Dermis microvascular lymphatic vessel endothelial cell (primary cell): ENCODE measurements around the gene UBTF. TPM values are rescaled to one million over a fixed set of nuclear protein-coding genes. Genes with fewer than 3 reads are reported as not detected.

Source experiments
- DNase-seq, 2 donors: peaks; one replicate each; pipeline versions ENCODE4 v3.0.0 to v3.0.0-alpha.2; 2010; ENCODE audit warnings: low read depth in 2 of 2
- total RNA-seq: library from RNA; depleted of rRNA; stranded (reverse); fragments of >200 nt; gene quantifications from 2 replicates; pipeline ENCODE4 v1.2.1, GENCODE V29; 2014

UBTF gene
- total RNA-seq, 1 donor from 2014 or later: 37.5 TPM

DNA sequence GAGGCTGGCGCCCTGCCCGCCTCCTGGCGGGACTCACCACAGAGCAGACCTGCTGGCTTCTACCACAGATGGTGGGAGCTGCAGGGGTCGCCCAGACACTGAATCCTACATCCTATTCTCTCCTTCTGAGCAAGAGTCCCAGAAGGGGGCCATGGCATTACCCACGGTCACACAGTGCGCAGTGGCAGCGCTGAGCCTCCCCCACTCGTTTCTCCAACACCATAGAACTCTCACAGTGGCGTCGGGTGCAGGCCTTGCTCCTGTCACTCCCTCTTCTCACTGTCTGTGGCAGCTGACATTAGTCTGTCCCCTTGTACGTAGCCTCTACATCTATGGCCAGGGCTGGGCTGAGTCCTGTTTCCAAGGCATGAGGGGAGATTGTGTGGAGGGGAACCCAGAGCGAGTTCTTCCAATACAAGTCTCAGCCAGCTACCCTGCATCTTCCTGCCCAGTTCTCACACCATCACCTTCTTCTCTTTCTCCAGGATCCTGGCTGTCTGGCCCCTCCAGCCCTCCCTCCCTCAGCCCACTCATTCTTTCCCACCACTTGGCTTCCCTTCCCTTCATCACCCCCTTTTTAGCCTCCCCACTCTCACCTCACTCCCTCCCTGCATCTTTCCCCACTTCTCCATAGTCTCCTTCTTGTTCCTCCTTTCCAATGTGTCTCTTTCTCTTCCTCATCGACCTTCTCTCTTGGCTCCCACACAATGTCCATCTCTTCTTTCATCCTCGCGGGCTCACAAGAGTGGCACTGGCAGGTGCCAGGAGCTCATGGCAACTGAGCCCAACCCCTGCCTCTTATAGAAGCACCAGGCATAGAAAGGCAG lies 5.9 kb downstream of the UBTF start:
- no peak for DNase-seq

DNA sequence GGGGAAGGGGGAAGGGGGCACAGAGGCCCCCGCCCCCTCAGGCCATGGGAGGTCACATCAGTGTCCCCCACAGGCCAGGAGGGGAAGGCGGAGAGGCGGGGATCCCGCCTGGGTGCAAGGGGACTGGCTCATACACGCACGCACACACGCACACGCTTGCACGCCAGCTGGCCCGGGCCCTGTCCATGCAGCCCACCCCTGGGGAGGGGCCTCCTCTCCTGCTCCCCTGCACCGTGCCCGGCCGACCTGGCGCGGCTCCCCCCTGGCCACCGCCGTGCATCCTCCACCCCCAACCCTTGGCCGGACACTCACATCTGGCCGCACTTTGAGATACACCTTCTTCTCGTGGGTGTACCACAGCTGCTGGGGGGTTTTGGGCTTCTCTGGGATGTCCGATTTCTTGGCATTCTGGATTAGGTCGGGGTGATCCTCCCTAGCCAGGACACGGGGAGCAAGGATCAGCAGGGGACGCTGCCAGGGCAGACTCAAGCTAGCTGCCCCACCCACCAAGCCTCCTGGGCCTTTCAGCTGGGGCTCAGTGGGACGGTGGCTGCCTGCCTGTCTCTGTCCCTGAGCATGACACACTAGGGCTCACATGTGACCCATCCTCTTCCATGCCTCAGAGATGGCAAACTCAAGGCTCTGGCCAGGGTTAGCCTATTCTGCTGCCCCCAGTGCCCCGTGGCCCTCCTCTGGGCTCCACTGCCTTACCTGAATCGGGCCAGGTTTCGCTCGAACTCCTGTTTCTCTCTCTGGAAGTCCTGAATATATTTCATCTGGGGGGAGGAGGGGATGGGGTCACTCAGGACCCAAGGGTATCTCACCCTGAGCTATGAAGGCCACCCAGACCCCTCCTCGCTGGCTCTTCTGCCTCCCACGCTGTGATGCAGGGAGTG lies 6.7 kb downstream of the UBTF start:
- DNase-seq: no peak

DNA sequence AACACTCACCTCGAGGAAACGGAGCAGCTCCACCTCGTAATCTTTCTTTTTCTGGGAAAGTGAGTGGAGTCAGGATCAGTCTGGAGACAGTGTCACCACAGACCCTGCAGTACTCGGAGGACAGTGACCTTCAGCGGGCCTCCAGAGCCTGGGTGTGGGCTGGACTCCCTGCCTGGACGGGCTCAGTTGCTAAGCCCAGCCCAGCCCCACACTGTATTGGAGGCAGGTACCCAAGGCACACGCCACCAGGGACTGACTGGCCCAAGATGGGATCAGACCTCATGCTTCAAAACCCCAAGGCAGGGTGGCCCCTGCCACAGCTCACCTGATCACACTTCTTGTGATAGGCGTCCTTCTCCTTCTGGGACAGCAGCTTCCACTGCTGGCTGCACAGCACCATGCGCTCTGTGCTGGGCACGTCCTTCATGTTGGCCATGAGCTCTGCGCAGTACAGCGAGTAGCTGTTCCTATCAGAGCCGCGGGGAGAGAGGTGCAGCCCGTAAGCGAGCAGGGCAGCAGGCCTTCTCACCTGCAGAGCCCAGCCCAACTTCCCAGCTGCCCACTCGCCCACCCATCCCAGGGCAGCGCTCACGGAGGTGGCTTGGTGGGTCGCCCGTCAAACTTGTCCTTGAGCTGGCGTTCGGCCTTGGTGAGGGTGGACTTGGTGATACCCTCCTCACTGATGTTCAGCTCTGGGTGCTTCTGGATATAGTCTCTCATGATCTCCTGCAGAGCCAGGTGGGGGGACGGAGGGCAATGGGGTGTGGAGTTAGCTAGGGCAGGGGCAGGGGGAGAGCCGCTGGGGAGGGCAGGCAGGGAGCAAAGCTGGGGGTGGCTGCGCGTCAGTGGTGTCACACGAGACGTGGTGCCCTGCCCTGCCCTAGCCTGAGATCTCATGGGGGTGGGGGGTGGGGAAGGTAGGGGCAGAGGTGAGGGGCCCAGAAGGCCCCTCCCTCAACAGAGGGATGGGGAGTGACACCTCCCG lies 7.9 kb downstream of the UBTF start:
- DNase-seq: no peak

DNA sequence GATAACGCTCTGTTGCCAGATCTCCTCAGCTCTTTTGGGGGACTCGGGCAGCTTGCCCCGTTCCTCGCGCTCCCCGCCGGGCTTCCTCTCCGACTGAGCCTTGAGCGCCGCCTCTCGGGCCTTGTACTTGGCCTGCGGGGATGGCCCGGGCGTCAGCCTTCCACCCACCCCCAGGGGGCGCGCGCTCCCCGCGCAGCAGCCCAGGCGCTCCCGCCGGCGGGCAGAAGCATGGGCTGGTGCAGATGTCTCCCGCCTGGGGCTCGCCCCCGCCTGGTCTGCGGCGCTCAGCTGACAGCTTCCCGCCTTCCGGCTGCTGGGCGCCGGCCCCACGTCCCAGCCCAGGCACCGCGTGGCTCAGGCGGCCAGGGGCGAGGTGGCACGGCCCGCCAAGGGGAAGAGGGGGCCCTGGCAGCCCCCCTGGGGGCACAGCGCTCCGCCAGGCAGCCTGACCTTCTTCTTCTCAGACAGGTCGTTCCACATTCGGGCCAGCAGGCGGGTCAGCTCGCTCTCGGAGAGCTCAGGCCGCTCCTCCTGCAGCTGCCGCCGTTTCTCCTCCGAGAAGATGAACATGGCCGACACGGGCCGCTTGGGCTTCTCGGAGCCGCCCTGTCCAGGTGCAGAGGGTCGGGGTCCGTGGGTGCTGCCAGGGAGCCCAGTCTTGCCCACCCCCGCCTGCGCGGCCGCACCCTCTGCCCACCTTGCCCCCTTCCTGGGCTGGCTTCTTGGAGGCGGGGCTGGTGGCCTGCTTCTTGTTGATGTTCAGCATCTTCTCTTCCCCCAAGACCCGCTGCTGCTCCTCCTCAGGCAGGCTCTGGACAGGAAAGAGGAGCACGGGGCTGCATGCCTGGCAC lies 8.9 kb downstream of the UBTF start:
- peak; percentile 71 to 93 for DNase-seq

DNA sequence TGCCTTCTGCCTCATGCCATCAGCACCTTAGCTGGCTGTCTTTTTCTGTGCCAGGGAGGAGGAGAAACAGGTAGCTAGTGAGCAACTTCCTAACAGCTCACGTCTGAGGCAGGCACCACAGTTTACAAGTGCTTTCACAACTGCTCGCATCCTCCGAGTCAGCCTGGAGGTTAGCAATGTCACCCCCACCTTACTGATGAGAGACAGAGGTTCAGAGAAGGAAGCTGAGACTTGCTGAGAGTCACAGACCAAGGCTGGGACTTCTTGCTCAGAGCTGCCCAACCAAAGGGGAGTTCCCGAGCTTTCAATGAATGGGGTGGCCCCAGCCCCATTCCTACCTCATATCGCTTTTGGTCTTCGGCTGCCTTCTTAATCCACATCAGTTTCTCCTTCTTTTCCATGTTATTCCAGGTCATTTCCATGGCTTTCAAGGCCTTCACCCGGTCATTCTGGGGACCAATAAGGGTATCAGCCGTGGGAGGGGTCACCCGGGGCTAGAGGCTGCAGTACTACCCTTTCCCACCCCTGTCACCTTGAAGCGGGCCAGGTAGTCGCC lies 9.6 kb downstream of the UBTF start:
- no peak for DNase-seq

DNA sequence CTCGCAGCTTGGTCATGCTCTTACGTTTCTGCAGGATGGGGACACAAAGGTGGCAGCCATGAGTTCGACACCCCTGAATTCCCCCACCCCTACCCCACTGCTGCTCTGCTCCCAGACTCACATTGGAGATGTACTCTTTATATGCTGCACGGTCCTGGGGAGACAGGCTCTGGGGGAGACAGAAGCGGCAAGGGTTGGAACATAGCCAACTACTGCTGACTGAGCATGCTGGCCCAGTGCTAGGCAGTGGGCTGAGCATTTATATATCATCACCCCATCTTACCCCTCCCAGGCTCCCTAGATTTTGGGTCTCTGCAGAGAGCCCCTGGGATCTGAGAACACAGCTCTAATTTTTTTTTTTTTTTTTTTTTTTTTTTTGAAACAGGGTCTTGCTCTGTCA lies 11.7 kb downstream of the UBTF start:
- no peak for DNase-seq

DNA sequence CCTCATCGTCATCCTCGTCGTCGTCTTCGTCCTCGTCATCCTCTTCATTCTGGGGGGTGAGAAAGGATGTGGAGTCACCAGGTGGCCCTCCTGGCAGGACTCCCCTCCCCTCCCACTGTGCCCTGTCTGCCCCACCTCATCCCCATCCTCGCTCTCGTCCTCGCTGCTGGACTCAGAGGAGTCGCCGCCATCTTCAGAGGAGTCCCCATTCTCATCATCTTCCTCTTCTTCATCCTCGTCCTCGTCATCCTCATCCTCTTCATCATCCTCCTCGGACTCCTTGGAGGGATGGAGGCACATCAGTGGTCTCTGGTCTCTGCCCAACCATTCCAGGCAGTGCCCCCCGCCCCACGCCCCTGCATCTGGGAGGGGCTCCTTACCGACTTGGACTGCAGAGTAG lies 12.2 kb downstream of the UBTF start:
- DNase-seq: no peak

DNA sequence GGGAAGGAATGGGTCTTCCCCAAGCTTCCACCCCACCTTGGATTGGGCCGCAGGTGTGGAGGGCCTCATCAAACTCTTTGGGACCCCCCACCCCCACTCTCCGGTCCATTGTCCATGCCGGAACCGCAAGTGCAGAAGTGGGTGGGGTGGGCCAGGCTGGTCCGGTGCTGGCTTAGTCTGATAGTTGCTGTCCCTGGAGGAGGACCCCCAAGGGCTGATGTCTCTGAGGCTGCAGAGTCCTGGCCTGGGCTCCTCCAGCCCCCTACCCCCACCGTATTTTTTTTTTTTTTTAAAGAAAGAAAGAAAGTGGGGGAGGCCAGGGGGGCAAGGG lies 12.7 kb downstream of the UBTF start:
- DNase-seq: no peak

DNA sequence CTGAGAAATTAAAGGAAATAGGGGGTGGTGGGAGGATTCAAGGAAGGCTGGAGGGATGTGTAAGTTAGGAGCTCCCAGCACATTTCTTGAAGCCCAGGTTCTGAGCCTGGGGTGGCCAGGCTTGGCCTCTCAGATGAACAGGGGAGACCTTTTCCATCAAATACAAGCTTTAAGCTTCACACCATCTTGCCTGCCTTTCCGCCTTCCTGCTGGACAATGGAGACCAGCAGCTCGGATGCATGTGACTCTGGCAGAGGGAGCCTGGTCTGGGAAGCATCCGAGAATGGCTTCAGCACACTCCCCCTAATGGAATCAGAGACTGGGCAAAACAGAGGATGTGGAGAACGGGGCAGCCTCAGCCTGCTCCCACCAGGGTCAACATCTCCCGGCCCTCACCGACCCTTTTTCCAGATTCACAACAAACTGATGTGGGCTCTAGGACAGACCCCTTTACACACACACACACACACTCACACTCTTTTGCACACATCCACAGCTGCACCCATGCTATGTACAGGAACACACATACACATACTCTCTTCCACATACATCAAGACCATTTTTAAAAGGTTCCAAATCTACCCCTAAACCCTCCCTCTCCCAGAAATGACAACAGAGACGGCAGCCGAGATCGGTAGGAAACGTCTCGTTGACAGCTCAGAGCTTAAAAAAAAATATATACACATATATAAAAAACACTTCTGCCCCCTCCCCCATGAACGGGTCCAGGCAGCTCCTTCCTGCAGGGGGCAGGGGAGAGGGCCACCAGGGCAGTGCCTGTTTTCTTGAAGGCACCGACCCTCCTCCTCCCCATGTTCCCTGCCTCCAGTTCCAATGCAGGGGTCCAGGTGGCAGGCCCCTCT lies 13.3 kb downstream of the UBTF start:
- DNase-seq: no peak

DNA sequence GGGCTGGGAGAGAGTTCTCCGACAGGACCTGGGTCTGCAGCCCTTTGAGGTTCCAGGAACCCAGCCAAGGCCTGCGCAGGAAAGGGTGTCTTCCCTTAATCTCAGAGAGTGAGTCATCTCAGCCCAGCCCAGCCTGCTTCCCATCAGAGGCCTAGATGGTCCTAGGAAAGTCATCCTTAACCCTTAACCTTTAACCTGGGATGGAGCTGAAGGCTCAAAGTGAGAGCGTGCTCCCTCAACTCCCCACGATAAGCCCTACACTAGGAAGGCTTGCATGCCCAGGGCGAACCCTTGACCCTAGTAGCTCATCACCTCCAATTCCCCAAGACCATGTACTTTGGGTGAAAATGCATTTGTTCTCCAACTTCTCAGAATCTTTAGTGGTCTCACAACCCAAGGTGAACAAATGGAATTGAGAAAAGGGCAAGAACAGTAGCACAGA lies 15.0 kb downstream of the UBTF start:
- DNase-seq: peak in 1 of 2 donors; percentile 27

DNA sequence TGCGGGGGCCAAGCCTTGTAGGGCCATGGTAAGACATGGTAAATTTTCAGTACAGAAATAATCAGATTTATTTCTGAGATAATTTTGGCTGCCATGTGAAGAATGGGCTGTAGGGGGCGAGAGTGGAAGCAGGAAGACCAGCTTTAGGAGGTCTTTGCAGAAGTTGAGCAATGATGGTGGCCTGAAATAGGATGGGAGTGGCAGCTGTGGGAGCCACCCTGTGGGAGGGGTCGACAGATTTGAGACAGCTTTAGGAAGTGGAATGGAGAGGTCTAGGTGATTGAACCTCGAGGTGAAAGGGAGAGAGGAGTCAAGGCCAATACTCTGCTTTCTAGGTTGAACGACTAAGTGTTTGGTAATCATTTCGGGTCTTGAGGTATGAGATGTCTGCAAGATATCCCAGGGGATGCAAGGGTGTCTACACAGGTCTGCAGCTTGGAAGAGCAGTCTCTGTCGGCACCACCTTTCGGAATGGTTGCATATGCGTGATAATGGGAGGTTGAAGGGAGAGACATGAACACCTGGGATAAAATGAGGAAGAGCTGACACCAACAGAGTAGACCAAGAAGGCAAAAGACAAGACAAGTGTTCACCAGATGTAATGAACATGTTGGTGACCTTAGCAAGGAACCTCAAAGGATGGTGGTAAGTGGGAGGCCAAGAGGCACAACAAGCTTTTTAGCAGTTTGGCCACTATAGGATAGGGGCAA lies 15.6 kb downstream of the UBTF start:
- peak in 1 of 2 donors; percentile 58 for DNase-seq

DNA sequence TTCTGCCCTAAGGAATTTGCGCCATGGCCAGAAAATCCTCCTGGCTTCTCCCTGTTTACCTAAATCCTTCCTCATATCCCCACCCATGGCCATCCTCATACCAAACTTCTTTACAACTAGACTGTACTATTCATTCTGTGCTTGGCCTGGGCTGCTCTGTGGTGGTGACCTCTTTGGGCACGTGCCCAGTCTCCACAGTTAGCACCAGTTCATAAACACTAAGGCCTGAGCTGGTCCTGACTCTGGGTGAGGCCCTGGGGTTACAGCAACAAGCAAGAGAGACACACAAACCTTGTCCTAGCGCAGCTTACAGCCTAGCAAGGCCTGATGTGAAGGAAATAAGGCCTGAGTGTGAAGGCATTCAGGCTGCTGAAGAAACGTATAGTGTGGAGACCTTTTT lies 16.7 kb downstream of the UBTF start:
- DNase-seq: no peak

DNA sequence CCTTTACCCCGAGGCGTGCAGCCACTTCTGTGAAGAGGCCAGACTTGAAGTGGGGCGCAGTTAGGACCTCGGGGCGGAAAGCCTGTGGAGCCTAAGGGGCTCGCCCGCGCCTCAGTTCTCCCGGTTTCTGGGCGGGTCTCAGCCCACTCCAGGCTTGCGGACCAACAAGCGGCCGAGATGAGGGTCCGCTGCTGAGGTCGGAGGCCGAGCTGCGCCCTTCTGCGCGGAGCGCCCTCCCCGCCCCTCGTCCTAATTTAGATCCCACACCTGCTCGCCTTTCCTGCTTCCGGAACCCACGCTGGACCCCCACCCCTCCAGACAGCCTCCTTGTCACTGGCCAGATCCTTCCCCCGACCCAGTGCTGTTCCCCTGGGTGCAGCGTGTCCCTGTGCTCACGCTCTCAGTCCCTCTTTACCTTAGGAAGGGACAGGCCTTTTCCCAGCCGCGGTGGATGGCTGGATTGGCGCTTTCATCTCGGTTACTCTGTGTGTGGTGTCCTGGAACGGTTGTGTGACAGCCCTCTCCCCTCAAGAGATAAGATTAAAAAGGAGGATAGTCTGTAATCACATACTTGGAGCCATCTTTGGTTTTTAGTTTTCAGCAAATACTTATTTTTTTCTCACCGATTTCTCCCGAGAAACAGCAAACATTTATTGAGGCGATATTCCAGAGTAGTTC lies 18.9 kb downstream of the UBTF start:
- DNase-seq: no peak

DNA sequence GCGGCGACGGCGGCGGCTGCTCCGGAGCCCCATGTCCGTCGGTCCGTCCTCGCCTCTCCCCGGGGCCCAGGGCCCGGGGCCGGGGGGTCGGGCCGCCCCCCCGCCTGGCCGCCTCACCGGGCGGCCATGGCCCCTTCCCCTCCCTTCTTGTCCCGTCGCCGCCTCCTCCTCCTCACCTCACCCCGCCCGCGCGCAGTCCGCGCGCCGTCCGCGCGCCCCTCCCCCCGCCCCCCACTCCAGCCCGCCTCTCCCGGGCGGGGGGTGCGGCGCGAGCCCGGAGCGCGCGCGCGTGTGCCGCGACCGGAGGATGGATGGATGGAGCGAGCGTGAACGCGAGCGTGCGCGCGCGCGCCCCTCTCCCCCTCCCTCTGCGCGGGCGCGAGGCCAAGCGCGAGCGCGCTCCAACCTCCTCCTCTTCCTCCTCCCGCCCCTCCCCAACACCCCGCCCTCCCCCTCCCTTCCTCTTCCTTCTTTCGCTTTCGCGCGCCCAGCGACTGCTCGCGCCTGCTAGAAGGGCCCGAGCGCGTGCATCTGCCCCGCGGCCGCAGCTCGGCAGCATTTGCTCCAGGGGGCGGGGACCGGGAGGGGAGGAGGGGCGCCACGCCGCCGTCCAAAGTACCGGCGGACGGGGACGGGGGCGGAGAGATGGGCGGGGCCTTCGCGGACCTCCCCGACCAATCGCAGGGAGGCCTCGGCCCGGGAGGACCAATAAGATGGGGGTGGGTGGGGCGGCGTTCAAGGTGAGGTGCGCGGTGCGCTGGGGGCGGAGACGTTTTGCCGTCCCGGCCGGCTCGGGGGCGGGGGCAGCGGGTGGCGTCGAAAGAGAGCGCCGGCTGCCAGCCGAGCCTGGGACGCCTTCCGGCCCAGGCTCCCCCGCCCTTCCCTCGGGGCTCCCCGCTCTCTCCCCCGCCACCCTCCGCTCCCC lies 19.7 kb downstream of the UBTF start, which contains the start of gene ATXN7L3:
Gene ATXN7L3 (minus strand): TSS at position 332 of the 925 bp plus-strand sequence. CDS start 1,814 bp downstream, outside the sequence.
- peak; percentile 92 to 99 for DNase-seq

DNA sequence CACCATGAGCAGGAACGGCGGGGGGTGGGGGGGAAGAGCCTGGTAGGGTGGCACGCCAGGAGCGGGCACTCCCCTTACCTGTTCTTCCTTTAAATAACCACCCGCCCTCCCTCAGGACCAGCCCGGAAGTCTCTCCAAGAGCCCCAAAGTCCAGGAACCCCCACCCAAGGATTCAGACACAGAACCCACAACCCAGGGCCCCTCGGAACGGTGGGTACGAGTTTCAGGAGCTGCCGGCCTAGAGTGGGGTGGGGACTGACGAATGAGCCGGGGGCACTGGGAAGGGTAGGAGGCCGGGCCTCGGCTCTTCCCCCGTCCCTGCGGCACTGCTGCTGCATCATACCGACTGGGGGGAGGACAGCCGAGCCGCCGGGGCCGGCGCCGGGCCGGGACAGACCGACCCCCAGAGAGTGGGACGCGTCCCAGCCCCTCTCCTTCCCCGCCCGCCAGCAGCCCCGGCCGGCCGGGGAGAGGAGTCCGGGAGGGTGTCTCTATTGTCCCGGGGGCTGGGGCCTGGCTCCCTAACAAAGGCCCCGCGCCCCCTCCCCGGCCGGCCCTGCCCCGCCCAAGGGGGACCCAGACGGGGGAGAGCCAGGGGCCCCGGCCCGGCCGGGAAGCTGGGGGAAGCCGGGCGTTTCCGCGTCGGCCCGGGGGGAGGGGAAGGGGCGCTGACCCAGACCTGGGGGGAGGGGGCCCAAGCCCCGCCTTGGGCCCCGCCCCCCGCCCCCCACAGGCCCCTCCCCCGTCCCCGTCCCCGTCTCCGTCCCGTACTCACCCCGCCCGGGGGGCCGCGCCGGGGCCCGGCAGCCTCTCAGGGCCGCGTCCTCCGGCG lies 20.5 kb downstream of the UBTF start:
- DNase-seq: peak in 1 of 2 donors; percentile 74
